Loucy (cell line): ENCODE measurements around the gene IGDCC3.

Experiments
- CTCF ChIP-seq: fragments of 200-600 bp; sonication (generic); conservative IDR thresholded peaks from 2 replicates; pipeline ENCODE4 v1.5.1; 2014; ENCODE audit warnings: mild to moderate bottlenecking, antibody characterized with exemption, low read length
- EZH2phosphoT487 ChIP-seq: fragments of 200-600 bp; IDR thresholded peaks from 2 replicates; pipeline ENCODE4 v1.6.1; 2018; ENCODE audit warnings: antibody characterized with exemption, mild to moderate bottlenecking, moderate library complexity, borderline replicate concordance

DNA sequence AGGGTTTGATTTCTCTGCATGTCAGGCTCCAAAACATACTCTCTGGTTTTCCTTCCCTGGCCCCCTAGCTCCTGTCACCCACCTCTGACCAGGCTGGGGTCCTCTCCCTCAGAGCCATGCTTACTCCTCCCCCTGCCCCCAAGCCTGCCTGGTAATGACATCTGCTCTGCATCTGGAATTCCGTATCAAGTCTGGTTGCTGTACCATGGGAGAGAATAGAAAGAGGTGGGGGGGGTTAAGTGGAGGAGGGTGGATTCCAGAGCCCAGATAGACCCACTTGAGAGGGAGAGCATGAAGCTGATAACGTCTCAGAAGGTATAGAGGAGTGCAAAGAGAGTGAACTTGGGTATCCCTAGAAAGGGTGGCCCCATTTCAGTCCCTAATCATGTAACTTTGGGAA lies 40.8 kb upstream of the IGDCC3 start:
- TF ChIP-seq CTCF = no peak
- TF ChIP-seq EZH2phosphoT487 = no peak
